Natural killer cell (primary cell): ENCODE results near the gene ACSM5. TPM values are rescaled to one million over a fixed set of nuclear protein-coding genes. Genes with fewer than 3 reads are reported as not detected.

Experiments used
- ATAC-seq, 3 donors: fragments of 150-1000 bp in 2 of 3; fragments of 200-7000 bp in 1 of 3; cut with Tn5 transposase; 1 replicate in 1 of 3; 2 replicates in 2 of 3; pipeline ENCODE4 v1.10.0; 2021; ENCODE audit warnings: mild to moderate bottlenecking in 2 of 3, moderate library complexity in 2 of 3
- DNase-seq, 2 donors: peaks; one replicate each; pipeline versions ENCODE4 v3.0.0 to v3.0.0-alpha.2; 2013 to 2021; ENCODE audit warnings: mixed read lengths in 1 of 2
- H3K27ac ChIP-seq: one replicate; pipeline ENCODE4 v1.5.1; 2013; ENCODE audit warnings: mild to moderate bottlenecking, low read length
- H3K27me3 ChIP-seq: one replicate; pipeline ENCODE4 v1.6.1; 2013; ENCODE audit warnings: low read length; ENCODE audit not compliant: control insufficient read depth, insufficient read depth
- H3K36me3 ChIP-seq: one replicate; pipeline ENCODE4 v1.6.1; 2013; ENCODE audit warnings: low read length; ENCODE audit not compliant: control insufficient read depth, insufficient read depth
- H3K4me1 ChIP-seq: one replicate; pipeline ENCODE4 v1.6.1; 2013; ENCODE audit warnings: low read length; ENCODE audit not compliant: control insufficient read depth, insufficient read depth
- H3K4me3 ChIP-seq: one replicate; pipeline ENCODE4 v1.5.1; 2013; ENCODE audit warnings: low read length
- H3K9me3 ChIP-seq: one replicate; pipeline ENCODE4 v1.6.1; 2013; ENCODE audit warnings: low read length; ENCODE audit not compliant: control insufficient read depth, insufficient read depth
- H3K27ac Mint-ChIP-seq, 2 donors: one replicate each; pipeline ENCODE4 v1.8.0; 2022; ENCODE audit warnings: mild to moderate bottlenecking in 2 of 2, mixed read lengths in 2 of 2, moderate library complexity in 1 of 2
- H3K27me3 Mint-ChIP-seq, 2 donors: one replicate each; pipeline ENCODE4 v1.8.0; 2022; ENCODE audit warnings: low read depth in 2 of 2, mixed read lengths in 2 of 2
- H3K36me3 Mint-ChIP-seq: one replicate; pipeline ENCODE4 v1.8.0; 2022; ENCODE audit warnings: mixed read lengths
- H3K4me1 Mint-ChIP-seq, 2 donors: one replicate each; pipeline ENCODE4 v1.8.0; 2022; ENCODE audit warnings: mixed read lengths in 2 of 2
- H3K4me3 Mint-ChIP-seq: one replicate; pipeline ENCODE4 v1.8.0; 2022; ENCODE audit warnings: mild to moderate bottlenecking, moderate library complexity, mixed read lengths
- H3K9me3 Mint-ChIP-seq, 2 donors: one replicate each; pipeline ENCODE4 v1.8.0; 2022; ENCODE audit warnings: mixed read lengths in 2 of 2
- WGBS: methylation state at CpG from one replicate; pipeline ENCODE4 v1.1.7; 2013; ENCODE audit warnings: missing lambda C conversion rate; ENCODE audit not compliant: insufficient coverage; 5-methylcytosine and 5-hydroxymethylcytosine counted together
- intact Hi-C: fragments of 100-400 bp; cut with micrococcal nuclease; formaldehyde crosslinking; loops from one replicate; pipeline ENCODE4 v1.14.2; 2022
- total RNA-seq, 4 donors: library from RNA; stranded (reverse); fragments of 120-200 nt in 1 of 4; gene quantifications; one replicate each; pipeline versions ENCODE4 v1.2.3 to v1.2.4, GENCODE V29; 2013 to 2022
- TF ChIP-seq, protein P1 (sequence below): fragments of 200-600 bp; IDR thresholded peaks from one replicate; pipeline ENCODE4 v1.8.0; 2022; ENCODE audit warnings: antibody characterized with exemption

The ACSM5 gene
- total RNA-seq, 3 donors from 2014 or later (not counting 1 experiment from before 2014, with no cell fraction given), result not detected

DNA sequence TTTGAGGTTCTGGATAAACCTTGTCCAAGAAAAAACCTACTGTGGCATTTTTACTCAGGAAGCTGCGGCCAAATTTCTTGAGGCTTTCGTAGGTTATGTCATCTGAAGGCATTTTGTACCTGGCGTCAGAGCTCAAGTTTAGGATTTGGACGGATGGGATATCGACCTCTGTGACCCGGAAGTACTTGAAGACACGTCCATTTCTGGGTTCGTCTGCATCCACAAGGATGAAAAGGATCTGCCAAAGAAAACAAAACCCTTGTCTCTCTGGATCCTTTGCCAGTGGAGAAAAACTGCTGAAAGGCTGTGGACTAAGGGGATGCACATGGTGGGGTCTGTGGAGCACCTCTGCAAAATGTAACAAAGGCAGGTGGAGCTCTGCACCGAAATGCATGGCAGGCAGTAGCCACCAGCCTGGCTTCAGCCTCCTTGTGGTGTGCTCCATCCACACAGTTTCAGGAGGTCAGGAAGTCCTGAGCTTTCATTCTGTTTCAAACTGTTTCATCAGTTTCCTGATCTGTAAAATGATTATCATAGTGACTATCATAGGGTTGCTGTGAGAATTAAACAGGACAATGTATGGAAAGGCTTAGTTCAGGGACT, 39.8 kb upstream of the ACSM5 start:
- intact Hi-C loops, result no loop called here
- peaks cover 0 to 8% of the 10 kb centered on the region in 2 donors for H3K27me3 Mint-ChIP-seq
- H3K36me3 Mint-ChIP-seq, result no peaks in the 10 kb centered on the region
- Histone ChIP-seq H3K36me3 (no peaks in the 10 kb centered on the region), H3K9me3 (no peaks in the 10 kb centered on the region), H3K27ac (no peak overlapping the region), H3K4me3 (no peak overlapping the region), H3K4me1 (no peaks in the 10 kb centered on the region), H3K27me3 (no peaks in the 10 kb centered on the region)
- H3K4me1 Mint-ChIP-seq, result no peaks in the 10 kb centered on the region
- WGBS, result 83% methylated on average over 9 of the region's 9 CpGs
- TF ChIP-seq, protein P1, sequence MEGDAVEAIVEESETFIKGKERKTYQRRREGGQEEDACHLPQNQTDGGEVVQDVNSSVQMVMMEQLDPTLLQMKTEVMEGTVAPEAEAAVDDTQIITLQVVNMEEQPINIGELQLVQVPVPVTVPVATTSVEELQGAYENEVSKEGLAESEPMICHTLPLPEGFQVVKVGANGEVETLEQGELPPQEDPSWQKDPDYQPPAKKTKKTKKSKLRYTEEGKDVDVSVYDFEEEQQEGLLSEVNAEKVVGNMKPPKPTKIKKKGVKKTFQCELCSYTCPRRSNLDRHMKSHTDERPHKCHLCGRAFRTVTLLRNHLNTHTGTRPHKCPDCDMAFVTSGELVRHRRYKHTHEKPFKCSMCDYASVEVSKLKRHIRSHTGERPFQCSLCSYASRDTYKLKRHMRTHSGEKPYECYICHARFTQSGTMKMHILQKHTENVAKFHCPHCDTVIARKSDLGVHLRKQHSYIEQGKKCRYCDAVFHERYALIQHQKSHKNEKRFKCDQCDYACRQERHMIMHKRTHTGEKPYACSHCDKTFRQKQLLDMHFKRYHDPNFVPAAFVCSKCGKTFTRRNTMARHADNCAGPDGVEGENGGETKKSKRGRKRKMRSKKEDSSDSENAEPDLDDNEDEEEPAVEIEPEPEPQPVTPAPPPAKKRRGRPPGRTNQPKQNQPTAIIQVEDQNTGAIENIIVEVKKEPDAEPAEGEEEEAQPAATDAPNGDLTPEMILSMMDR, result no peak
- no peak overlapping the region for H3K27ac Mint-ChIP-seq
- ATAC-seq (no peak), DNase-seq (no peak)
- H3K9me3 Mint-ChIP-seq, result no peaks in the 10 kb centered on the region
- H3K4me3 Mint-ChIP-seq, result no peak overlapping the region

GRCh38 chr16:20372701-20373100, 36.6 kb upstream of the ACSM5 start:
- DNase-seq, result no peak
- Histone ChIP-seq H3K4me1 (no peaks in the 10 kb centered on the region), H3K36me3 (no peaks in the 10 kb centered on the region), H3K4me3 (no peak overlapping the region), H3K27ac (no peak overlapping the region), H3K9me3 (no peaks in the 10 kb centered on the region), H3K27me3 (no peaks in the 10 kb centered on the region)
- TF ChIP-seq, protein P1, result no peak
- Mint-ChIP-seq H3K36me3 (no peaks in the 10 kb centered on the region), H3K4me3 (no peak overlapping the region), H3K4me1 (no peaks in the 10 kb centered on the region), H3K27ac (no peak overlapping the region), H3K9me3 (no peaks in the 10 kb centered on the region), H3K27me3 (peaks cover 6 to 11% of the 10 kb centered on the region in 2 donors)
- intact Hi-C loops, result no loop called here
- ATAC-seq, result no peak
- WGBS, result 83% methylated on average over 5 of the region's 5 CpGs

GRCh38 chr16:20377181-20377580, 32.2 kb upstream of the ACSM5 start:
- Mint-ChIP-seq H3K4me1 (no peaks in the 10 kb centered on the region), H3K9me3 (no peaks in the 10 kb centered on the region), H3K27me3 (peaks cover 4 to 11% of the 10 kb centered on the region in 2 donors), H3K27ac (no peak overlapping the region), H3K36me3 (no peaks in the 10 kb centered on the region), H3K4me3 (no peak overlapping the region)
- no peaks in the 10 kb centered on the region for H3K4me1 ChIP-seq
- no peak overlapping the region for H3K4me3 ChIP-seq
- ATAC-seq (no peak), DNase-seq (no peak)
- H3K27ac ChIP-seq, result no peak overlapping the region
- no peaks in the 10 kb centered on the region for H3K27me3 ChIP-seq
- intact Hi-C loops, result no loop called here
- TF ChIP-seq, protein P1, result no peak
- WGBS, result 83% methylated on average over 5 of the region's 5 CpGs
- H3K36me3 ChIP-seq, result no peaks in the 10 kb centered on the region
- H3K9me3 ChIP-seq, result no peaks in the 10 kb centered on the region

- no peak overlapping the region for H3K4me3 Mint-ChIP-seq
- peaks cover 4 to 8% of the 10 kb centered on the region in 2 donors for H3K27me3 Mint-ChIP-seq
- ATAC-seq (no peak), DNase-seq (no peak)
- H3K4me1 Mint-ChIP-seq, result no peaks in the 10 kb centered on the region
- no peaks in the 10 kb centered on the region for H3K36me3 ChIP-seq
- H3K9me3 ChIP-seq, result no peaks in the 10 kb centered on the region
- no peaks in the 10 kb centered on the region for H3K27me3 ChIP-seq
- WGBS, result 77% methylated on average over 3 of the region's 3 CpGs
- no peaks in the 10 kb centered on the region for H3K4me1 ChIP-seq
- H3K9me3 Mint-ChIP-seq, result no peaks in the 10 kb centered on the region
- no peak overlapping the region for H3K27ac ChIP-seq
- intact Hi-C loops, result loop anchor here (5.0 kb wide), 1 partner anchor 473 kb away; no protein-coding TSS in a partner anchor
- no peaks in the 10 kb centered on the region for H3K36me3 Mint-ChIP-seq
- no peak overlapping the region for H3K27ac Mint-ChIP-seq
- TF ChIP-seq, protein P1, result no peak
- no peak overlapping the region for H3K4me3 ChIP-seq
Observed at GRCh38 chr16:20380782-20381181, 28.6 kb upstream of the ACSM5 start.
